Upper lobe of left lung (tissue), 4 donors: ENCODE results near the gene IFIT1B.

ENCODE experiments used
- EP300 ChIP-seq, 4 donors: sonication (generic); formaldehyde crosslinking; IDR thresholded peaks; one replicate each; pipeline ENCODE4 v1.5.1; 2017; ENCODE audit warnings: antibody characterized with exemption in 4 of 4, control low read depth in 2 of 4
- POLR2A ChIP-seq, 4 donors: fragments of 450-650 bp; IDR thresholded peaks; one replicate each; pipeline ENCODE4 v1.5.1; 2016 to 2017; ENCODE audit warnings: antibody characterized with exemption in 4 of 4, mild to moderate bottlenecking in 2 of 4
- POLR2AphosphoS5 ChIP-seq, 2 donors: sonication (generic); formaldehyde crosslinking; IDR thresholded peaks; one replicate each; pipeline ENCODE4 v1.5.1; 2017; ENCODE audit warnings: antibody characterized with exemption in 2 of 2
- TF ChIP-seq, protein P1 (sequence below), 6 experiments: fragments of 450-650 bp in 4 of 6; fragments of 200-600 bp in 2 of 6; sonication (generic) in 2 of 6; IDR thresholded peaks; one replicate each; pipeline ENCODE4 v1.5.1; 2016 to 2019; ENCODE audit warnings: antibody characterized with exemption in 6 of 6

DNA sequence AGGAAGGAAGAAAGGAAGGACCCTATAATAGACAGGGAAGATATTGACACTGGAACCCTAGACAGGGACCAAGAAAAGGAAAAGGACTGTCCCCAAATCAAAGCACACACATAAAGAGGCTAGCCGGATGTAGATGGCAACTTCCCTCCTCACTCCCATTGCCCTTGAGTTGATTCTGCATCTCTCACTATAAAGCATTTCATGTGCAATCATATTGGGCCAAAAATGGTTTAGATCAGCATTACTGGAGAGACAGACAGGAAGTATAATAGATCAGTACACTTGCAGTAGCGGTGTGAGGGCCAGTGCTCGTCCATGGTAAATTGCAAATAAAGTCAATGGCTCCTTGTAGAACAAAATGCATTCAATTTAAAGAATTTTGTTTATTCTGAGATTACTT lies 41.6 kb upstream of the IFIT1B start:
- TF ChIP-seq, protein P1, sequence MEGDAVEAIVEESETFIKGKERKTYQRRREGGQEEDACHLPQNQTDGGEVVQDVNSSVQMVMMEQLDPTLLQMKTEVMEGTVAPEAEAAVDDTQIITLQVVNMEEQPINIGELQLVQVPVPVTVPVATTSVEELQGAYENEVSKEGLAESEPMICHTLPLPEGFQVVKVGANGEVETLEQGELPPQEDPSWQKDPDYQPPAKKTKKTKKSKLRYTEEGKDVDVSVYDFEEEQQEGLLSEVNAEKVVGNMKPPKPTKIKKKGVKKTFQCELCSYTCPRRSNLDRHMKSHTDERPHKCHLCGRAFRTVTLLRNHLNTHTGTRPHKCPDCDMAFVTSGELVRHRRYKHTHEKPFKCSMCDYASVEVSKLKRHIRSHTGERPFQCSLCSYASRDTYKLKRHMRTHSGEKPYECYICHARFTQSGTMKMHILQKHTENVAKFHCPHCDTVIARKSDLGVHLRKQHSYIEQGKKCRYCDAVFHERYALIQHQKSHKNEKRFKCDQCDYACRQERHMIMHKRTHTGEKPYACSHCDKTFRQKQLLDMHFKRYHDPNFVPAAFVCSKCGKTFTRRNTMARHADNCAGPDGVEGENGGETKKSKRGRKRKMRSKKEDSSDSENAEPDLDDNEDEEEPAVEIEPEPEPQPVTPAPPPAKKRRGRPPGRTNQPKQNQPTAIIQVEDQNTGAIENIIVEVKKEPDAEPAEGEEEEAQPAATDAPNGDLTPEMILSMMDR (IDR thresholded peaks at IDR 0.05): no peak
- TF ChIP-seq POLR2A (IDR thresholded peaks at IDR 0.05): no peak
- TF ChIP-seq POLR2AphosphoS5 (IDR thresholded peaks at IDR 0.05): no peak
- TF ChIP-seq EP300 (IDR thresholded peaks at IDR 0.05): no peak
